GM12892 (cell line): ENCODE data around the gene SCARB2.

Experiments used
- DNase-seq: peaks from one replicate; pipeline ENCODE4 v3.0.0; 2011; ENCODE audit not compliant: insufficient read length
- FAIRE-seq: peaks from 2 replicates; lab custom pipeline; 2011; peaks lifted over from hg19 to GRCh38; lab: Jason Lieb, UNC
- POLR2A ChIP-seq: IDR thresholded peaks from 2 replicates; pipeline ENCODE4 v1.6.1; 2011; ENCODE audit warnings: low read depth, low read length, control low read depth
- POLR2AphosphoS5 ChIP-seq: IDR thresholded peaks from 2 replicates; pipeline ENCODE4 v1.6.1; 2011; ENCODE audit warnings: low read depth, low read length, control low read depth
- TAF1 ChIP-seq: IDR thresholded peaks from 2 replicates; pipeline ENCODE4 v1.6.1; 2011; ENCODE audit warnings: low read depth, mild to moderate bottlenecking, control low read depth, low read length, borderline replicate concordance

SCARB2 gene

DNA sequence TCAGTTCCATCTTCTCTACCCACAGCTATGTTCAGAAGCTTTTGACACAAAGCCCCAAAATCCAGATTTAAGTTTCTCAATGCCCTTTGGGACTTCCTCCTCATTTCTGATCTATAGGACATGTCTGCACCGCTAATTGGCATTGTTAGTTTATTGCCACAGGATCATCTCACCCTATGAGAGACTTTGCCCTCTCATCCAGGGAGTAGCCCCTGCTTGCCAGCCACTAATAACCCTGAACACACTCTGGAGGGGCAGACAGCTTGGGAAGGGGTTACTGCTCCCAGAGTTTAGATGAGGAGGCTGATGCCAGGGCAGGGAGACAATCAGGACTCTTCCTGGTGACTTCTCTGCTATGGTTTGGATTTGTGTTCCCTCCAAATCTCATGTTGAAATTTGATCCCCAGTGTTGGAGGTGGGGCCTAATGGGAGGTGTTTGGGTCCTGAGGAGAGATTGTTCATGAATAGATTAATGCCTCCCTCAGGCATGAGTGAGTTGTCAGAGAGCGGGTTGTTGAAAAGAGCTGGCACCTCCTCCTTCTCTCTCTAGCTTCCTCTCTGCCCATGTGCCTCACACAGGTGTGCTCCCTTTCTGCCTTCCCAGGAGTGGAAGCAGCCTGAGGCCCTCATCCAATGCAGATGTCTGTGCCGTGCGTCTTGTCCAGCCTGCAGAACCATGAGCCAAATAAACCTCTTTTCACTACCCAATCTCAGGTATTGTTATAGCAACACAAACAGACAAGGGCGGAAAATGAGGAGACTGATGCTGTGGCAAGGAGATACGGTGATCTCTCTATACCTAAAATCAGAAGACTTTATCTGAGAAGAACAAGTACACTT lies 3.6 kb upstream of the SCARB2 start:
- TF ChIP-seq TAF1 = no peak
- no peak for TF ChIP-seq POLR2AphosphoS5
- no peak for TF ChIP-seq POLR2A
- DNase-seq = no peak
- no peak for FAIRE-seq

DNA sequence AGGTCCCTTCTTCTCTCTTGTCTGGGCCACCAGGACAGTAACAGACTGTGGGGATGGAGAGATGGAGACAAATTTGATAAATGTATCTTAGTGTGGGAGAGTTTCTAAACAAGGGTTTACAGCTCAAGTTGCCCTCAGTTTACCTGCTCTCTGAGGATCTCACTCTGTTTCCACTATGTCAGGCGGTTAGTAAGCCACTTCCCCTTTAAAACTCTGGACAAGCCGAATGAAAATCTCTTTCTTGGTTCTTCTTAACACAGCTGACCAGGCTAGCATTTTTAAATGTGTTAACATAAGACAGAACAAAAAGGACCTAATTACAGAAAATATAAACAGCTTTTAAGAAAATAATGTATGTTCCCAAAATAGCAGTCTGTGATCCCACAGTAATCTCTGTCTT lies 2.9 kb upstream of the SCARB2 start:
- no peak for FAIRE-seq
- no peak for DNase-seq
- TF ChIP-seq POLR2A (no peak), TAF1 (no peak), POLR2AphosphoS5 (no peak)

DNA sequence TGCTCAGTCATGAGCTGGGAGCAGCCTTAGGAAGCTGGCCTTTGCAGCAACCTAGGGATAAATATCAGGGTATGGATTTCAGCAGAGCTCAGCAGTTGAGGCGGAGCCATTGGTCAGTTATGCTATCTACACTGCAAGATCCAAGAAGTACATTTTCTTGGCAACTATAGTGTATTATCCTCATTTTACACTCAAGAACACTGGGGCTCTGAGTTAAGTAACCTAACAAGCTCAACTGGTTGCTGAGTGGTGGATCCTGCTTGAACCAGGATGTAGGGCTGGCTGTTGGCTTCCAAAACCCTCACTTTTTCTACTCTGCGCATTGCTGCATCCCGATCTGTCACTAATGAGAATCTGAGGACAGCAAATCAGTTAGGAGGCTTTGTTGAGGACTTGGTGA lies 1.5 kb upstream of the SCARB2 start:
- no peak for FAIRE-seq
- no peak for TF ChIP-seq TAF1
- no peak for TF ChIP-seq POLR2A
- TF ChIP-seq POLR2AphosphoS5 = no peak
- no peak for DNase-seq

DNA sequence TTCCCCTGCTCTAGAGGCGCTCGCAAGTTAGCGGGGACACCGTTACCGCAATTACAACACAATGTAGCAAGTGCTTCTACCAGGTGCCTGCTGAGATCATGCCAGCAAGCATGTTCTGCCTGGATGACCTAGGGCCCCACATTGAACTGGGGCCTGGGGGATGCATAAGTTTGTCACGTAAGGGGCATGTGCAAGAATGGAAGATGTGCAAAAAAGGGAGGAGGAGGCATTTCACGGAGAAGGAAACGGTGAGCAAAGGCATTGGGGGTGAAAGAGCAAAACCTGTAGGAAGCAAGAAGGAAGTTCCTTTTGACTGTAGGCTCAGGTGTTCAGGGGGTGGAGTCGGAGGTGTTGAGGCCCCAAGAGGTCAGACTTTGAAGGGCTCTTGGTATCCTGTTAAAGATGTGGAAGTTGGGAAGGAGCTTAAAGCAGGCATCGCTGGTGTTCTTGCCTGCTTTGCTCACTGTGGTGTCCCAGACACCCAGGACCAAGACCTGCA lies 602 bp upstream of the SCARB2 start:
- FAIRE-seq (no peak), DNase-seq (no peak)
- TF ChIP-seq POLR2A (no peak), TAF1 (no peak), POLR2AphosphoS5 (no peak)

DNA sequence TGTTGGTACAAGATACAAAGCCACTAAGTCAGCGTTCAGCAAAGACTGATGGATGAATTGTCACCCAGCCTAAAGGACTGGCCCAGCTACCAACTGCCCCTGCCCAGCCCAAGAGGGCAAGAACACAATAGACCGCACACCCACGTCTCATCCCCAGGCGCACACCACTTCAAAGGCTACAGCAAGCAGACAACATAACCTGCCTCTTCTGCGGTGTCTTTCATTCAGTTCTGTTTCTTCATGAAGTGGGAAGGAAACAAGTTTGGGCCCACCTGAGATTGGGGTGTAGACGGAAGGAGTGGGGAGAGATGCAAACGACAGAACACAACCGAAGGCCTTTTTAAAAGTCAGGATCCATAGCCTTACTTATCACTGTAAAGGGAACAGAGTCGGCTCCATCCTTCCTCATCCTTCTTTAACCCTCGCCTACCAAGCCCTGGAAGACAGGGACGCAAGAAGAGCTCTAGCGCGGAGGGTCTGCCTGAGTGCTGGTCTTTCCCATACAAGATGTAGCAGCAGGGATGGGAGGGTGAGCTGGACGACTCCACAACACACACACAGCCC lies 691 bp downstream of the SCARB2 start:
- FAIRE-seq (peak; percentile 78), DNase-seq (no peak)
- no peak for TF ChIP-seq TAF1
- TF ChIP-seq POLR2AphosphoS5 = no peak
- no peak for TF ChIP-seq POLR2A

DNA sequence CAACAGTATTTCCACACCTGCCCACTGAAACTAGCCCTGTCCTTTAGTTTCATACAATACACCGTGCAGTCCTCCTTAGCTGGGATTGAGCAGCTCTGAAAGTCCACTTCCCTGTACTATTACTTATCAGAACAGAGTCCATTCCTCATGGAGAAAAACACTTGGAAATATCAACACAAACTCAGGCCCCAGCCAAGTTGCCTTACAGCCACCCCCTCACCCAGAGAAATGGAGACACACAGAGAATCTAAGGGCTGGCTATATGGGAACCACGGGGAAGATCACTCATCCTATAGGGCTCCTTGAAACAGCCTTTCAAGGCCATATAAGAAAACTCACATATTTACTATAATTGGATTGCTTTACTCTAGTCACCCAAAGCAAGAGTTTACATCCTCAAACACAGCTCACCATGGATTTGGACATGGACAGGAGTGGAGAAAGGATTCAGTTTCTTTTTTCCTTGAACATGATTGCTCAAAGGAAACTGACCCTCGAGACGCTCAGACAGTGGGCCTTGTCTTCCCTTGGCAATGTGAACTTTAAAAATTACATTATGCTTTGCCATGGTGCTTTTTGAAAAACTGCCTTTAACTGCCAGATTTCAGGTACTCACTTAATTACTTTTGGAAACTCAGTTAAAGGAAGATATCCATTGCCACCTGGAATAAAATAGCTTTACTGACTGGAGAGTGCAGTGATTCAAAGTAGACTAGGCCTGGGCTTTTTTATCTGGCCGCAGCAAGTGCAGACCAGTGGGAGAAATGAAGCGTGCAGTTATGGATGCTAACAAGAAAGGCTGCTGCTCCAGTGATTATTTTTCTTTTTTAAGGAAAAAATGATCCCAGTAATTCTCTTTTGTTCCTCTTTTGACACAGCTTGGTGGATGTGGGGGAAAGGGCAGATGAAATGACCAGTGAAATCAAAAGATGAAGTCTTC lies 1.6 kb downstream of the SCARB2 start:
- no peak for FAIRE-seq
- TF ChIP-seq TAF1 = no peak
- no peak for DNase-seq

DNA sequence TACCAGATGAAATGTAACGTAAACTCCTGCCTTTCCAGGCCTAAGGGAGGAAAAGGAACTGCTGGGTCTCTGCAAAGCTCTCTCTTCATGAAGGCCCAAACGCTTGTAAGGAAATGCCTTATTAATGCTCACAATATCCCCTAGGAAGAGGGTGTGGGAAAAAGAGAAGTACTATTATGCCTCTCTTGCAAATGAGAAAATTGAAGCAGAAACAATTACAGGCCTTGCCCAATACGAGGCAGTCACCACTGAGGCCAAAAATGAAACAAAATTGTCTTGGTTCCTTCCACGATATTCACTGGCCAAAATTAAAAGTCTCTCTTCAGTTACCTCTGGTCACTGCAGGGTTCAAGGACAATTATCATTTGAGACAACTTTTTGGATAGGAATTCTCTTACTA lies 3.2 kb downstream of the SCARB2 start:
- DNase-seq (no peak), FAIRE-seq (no peak)
- TF ChIP-seq POLR2A (no peak), TAF1 (no peak), POLR2AphosphoS5 (no peak)

DNA sequence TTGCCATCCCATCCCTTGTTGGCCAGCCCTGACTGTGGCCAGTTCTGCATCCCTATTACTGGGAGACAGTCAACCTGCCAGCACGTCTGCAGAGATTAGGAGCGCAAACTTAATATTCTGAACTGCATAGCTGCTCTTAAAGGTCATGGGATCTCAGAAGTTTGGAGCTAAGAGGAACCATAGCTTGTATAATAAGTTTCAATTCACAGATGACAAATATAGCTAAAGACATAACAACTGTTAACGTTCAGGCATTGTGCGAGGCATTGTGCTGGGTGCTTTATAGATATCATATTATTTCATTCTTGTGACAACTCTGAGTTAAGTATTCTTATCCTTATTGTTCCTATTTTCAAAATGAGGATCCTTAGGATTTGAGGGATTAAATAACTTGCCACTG lies 3.7 kb downstream of the SCARB2 start:
- FAIRE-seq (no peak), DNase-seq (no peak)
- no peak for TF ChIP-seq POLR2AphosphoS5
- no peak for TF ChIP-seq POLR2A
- TF ChIP-seq TAF1 = no peak

DNA sequence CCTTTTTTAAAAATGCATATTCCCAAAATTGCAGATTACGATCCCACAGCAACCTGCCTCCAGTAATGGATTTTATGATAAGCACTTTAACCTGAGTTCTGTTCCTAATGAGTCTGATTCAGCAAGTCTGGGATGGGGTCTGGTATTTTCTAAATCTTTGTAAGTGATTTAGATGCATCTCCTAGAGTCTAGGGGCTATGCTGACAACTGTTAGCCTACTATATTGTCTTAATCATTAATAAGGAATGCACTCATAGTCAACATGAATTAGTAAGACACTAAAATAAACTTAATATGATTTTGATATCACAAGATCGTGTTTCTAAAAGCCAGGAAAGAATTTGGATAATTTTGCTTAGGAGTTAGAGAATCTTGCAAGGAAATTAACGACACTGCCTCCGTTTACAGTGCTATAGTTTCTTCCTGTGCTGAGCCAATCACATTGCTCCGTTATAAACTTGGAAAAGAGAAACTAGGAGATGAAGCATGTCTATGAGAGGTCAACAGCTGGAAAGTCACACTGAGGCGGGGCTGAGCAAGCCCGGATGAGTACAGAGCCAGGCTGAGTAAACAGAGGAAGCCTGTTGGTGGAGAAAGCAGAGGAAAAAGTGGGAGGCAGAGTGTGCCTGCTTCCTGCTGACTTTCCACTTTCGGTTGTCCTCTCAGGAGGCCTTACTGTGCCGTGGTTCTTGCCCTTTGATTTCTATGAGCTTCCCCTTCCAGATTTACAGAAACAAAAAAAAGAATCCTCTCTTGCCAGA lies 5.4 kb downstream of the SCARB2 start:
- DNase-seq = no peak
- TF ChIP-seq TAF1 (no peak), POLR2A (no peak), POLR2AphosphoS5 (no peak)
- FAIRE-seq = no peak

DNA sequence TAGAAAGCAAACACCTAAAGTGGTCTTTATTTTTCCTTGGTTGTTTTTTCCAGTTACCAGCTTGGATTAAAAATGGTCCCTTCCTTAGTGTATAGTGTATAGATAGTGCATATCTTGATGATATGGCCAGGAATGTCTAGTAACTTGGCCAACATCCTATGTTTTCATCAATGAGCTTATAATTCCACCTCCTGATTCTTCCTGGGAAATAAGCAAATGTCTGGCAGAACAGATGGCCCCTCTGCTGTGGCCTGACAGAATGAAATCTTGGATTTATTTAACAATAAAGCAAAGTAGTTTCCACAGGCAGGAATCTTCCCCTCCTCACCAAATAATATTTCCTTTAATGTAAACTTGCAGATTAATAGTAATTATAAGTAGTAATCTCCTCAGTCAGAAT lies 6.1 kb downstream of the SCARB2 start:
- TF ChIP-seq TAF1 (no peak), POLR2AphosphoS5 (no peak), POLR2A (no peak)
- FAIRE-seq (no peak), DNase-seq (no peak)

DNA sequence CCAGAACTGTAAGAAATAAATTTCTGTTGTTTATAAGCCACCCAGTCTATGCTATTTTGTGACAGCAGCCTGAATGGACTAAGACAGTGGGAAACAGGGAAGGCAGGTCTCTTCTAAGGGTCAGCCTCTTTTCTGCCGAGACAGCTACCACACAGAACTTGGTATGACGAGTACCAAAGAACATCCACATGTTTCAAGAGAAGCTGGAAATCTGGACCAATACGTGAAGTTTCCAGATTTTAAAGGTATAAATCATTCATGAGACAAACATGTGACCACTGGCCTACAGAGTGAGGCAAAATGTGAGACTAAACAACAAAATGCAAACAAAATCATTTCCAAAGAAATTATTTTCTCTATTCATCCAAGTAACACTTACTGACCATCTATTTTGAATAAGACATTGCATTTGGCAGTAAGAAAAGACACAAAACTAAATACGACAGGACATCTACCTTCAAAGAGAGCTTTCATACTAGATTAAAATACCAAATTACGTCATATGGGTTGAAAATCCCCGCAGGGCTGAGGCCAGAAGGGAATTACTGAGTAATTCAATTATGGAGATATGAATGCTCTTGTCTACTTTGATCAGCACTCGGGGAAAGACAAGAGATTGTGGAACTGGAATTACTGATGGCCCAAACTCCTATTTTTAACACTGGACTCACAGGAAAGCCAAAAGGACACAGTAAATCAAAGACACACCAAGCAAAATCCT lies 7.2 kb downstream of the SCARB2 start:
- DNase-seq = no peak
- no peak for FAIRE-seq
- TF ChIP-seq POLR2A (no peak), POLR2AphosphoS5 (no peak), TAF1 (no peak)
